H54 (cell line): ENCODE data around the gene SNRNP200.
"Not testable (repeated sequence)": the region's sequence is repeated elsewhere in the genome, so short reads cannot be mapped to it uniquely, and the experiment has no call there.

Experiments used
- DNase-seq: peaks from one replicate; pipeline ENCODE4 v3.0.0; 2011; ENCODE audit warnings: low spot score, mixed read lengths; ENCODE audit not compliant: insufficient read length
- FAIRE-seq: peaks from 3 replicates; lab custom pipeline; 2011; peaks lifted over from hg19 to GRCh38; lab: Jason Lieb, UNC
- POLR2A ChIP-seq: IDR thresholded peaks from 2 replicates; pipeline ENCODE4 v1.6.1; 2011; ENCODE audit warnings: low read depth, mild to moderate bottlenecking, low read length

Gene SNRNP200

GRCh38 chr2:96318723-96319122 is 13.4 kb upstream of the SNRNP200 start:
- no peak for TF ChIP-seq POLR2A
- no peak for FAIRE-seq
- no peak for DNase-seq

- FAIRE-seq, result no peak
- no peak for TF ChIP-seq POLR2A
- no peak for DNase-seq
Observed at GRCh38 chr2:96317584-96317997, 12.2 kb upstream of the SNRNP200 start.

DNA sequence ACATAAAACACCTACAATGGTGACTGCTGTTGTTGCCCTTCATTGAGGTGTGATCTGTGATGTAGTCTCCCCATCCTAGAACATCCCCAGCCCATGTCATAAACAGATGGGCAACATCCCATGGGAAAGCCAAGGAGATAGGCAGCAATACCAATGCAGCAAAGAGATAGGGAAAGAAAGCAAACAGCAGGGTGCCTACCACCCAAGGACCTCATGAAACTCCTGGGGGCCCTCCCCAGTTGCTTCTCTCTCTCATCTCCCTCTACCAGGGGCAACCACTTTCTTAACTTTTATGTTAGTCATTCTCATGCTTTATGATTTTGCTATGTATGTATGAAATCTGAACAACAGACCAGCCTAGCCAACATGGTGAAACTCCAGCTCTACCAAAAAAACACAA is 11.7 kb upstream of the SNRNP200 start:
- no peak for TF ChIP-seq POLR2A
- FAIRE-seq, result no peak

DNA sequence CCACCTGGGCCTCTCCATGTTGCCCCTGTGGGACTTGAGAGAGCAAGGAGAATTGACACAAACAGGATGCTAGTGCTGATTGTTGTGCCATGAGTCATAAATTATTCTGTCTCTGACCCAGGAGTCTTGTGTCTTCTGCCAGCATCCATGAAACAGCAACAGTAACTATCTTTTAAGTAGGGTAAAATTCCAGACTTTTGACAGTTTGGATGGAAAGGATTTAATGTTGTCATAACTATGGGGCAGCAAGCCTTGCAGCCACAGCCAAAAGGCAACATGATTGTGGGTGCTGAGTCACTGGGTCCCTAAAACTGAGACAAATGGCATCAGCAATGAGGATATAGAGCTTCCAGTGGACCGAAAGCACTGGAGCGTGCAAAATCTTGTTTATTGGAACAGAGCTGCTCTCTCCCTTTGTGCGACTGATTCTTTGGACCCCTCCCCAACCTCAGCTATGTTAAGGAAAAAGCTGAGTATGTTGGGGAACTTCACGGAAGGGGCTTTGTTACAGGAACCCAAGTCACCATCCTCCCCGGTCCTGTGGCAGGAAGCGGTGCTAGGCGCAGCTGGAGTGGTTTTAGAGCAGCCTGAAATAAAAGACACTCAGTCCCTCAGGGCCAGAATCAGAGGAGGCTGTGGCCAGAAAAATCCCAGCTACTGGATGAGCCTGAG is 10.2 kb upstream of the SNRNP200 start:
- FAIRE-seq (no peak), DNase-seq (no peak)
- no peak for TF ChIP-seq POLR2A

More for the DNA sequence above, 11.7 kb upstream of the SNRNP200 start:
- DNase-seq, result no peak

- no peak for TF ChIP-seq POLR2A
- FAIRE-seq, result no peak
- DNase-seq, result no peak
Observed at GRCh38 chr2:96315005-96315399, 9.7 kb upstream of the SNRNP200 start.

GRCh38 chr2:96308248-96308647 is 2.9 kb upstream of the SNRNP200 start:
- no peak for DNase-seq
- FAIRE-seq, result no peak
- no peak for TF ChIP-seq POLR2A

GRCh38 chr2:96306370-96306769 is 1.0 kb upstream of the SNRNP200 start:
- DNase-seq (no peak), FAIRE-seq (no peak)
- no peak for TF ChIP-seq POLR2A

DNA sequence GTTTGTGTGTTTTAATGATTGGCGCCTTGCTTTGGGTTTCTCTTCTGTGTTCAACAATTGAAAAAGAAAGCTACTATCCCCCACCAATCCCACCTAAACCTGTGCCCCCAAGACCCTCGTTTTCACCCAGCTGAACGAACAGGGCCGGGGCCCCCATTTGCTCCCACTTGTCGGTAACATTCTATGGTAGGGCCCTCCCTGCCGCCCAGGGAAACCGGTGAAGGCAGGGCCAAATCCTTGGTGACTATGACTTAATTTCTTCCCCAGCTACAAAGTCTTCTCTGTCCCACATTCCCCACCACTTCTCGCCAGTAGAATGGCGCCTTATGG is 598 bp upstream of the SNRNP200 start:
- no peak for TF ChIP-seq POLR2A
- no peak for DNase-seq
- no peak for FAIRE-seq

DNA sequence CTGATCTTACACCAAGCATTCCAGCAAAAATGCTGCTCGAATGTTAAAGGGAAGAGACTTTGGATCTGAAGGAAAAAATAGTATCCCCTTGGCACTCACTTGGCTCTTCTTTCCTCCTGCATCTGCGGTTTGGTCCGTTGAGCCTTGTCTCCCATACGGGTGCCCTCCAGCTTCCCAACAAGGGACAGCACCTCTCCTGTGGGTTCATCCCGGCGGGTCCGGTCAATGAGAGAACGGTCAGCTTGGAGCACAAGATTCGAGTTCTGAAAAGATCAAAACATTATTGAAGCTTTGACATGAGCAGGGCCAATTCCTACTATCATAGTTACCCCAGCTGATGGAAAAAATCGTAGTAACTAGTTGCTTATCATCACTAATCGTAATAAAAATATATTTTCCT is 740 bp downstream of the SNRNP200 start:
- FAIRE-seq (no peak), DNase-seq (no peak)
- no peak for TF ChIP-seq POLR2A

GRCh38 chr2:96301865-96302264 is 3.5 kb downstream of the SNRNP200 start:
- FAIRE-seq (no peak), DNase-seq (no peak)
- no peak for TF ChIP-seq POLR2A

GRCh38 chr2:96296925-96297324 is 8.4 kb downstream of the SNRNP200 start:
- no peak for TF ChIP-seq POLR2A
- FAIRE-seq (no peak), DNase-seq (no peak)

GRCh38 chr2:96294271-96294670 is 11.1 kb downstream of the SNRNP200 start:
- DNase-seq, FAIRE-seq: not testable (repeated sequence)

DNA sequence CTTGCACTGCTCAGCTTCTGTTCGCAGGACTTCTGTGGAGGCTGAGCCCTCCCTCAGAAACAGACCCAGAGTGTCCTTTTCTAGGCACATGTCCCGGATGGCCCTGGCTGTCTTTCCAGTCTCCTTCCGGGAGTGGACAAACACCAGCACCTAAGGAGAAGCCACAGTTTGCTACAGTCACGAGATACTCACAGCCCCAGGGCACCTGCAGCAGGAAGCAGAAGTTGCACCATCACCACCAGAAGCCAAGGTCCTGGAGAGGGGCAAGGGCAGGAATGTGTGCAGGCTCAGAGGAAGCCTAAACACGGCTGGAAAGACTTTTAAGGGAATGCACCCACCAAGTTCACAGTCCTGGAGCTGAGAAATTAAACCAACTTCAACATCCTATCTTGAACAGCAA is 13.6 kb downstream of the SNRNP200 start:
- FAIRE-seq, result no peak
- no peak for TF ChIP-seq POLR2A
- DNase-seq, result no peak

- FAIRE-seq (no peak), DNase-seq (no peak)
- no peak for TF ChIP-seq POLR2A
Observed at GRCh38 chr2:96287273-96287856, 18.0 kb downstream of the SNRNP200 start.

DNA sequence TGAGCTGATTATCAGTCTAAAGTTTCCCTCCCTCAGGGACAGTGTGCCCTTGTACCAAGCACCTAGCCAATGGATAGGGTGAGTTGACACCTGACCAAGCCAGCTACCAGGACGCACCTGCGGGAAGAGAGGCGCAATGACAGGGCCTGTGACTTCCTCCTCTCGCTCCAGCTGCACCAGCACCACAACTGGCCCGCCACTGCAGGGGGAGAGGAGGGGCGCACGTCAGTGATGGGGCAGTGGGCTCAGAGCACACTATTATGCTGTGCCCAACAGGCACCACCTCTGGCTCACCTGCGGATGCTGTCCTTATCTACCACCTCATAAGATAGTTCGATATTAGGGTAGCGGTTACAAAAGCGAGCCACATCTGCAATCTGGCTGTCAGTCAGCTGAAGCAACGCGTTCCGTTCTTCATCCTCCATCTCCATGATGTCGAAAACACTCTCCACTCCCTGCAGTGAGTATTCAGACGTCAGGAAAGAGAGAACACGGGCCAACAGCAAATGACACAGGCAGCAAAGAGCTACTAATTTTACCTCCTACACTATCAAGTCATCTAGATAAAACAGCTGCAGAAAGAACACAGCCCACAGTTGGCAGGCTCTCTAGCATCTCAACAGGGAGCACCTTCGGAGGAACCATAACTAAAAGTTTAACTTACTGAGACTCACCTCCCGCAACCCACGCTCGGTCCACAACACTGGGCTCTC is 28.4 kb downstream of the SNRNP200 start:
- DNase-seq, result no peak
- no peak for TF ChIP-seq POLR2A
- FAIRE-seq, result no peak
